NCI-H526 treated with DMSO at 0.1 percent for 48 hours (cell line): ENCODE results near the gene MRRF.

ENCODE experiments used
- DNase-seq: peaks from one replicate; lab custom pipeline; 2025; lab: John Stamatoyannopoulos, UW

MRRF gene

DNA sequence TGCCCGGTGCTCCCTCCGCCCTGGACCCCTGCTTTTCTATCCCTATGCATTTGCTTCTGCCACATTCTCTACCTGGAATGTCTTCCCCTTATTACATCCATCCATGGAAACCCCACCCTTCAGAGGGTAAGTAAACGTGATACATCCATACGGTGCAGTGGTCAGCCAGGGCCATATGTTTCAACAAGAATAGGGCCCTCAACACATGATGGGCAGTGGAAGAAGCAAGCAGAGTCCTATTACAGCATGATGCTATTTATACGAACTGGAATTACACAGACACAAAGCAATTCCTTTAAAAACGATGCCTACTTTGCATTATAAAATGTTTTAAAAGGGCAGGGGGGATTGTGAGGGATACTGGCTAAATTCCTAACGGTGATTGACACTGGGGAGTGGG lies 68.0 kb downstream of the MRRF start:
- DNase-seq = no peak

- DNase-seq = no peak
These were observed 68.6 kb downstream of the MRRF start for GRCh38 chr9:122333169-122333808.

DNA sequence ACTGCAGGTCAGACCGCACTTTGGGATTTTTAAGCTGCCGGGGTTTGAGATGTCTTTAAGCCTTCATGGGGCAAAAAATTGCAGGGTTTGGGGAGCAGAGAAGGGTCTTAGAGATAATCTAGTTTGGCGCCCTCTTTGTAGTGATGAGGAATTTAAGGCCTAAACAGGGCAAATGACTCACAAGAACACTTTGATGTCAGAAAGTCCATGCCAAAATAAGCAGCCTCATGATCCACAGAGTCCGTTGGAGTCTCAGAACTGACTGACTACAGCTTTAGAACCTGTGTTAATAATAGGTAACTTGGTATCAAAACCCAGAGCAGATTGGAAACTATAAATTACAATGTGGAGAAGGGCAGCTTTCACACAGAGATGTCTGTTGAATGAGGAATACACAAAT lies 70.2 kb downstream of the MRRF start:
- no peak for DNase-seq

DNA sequence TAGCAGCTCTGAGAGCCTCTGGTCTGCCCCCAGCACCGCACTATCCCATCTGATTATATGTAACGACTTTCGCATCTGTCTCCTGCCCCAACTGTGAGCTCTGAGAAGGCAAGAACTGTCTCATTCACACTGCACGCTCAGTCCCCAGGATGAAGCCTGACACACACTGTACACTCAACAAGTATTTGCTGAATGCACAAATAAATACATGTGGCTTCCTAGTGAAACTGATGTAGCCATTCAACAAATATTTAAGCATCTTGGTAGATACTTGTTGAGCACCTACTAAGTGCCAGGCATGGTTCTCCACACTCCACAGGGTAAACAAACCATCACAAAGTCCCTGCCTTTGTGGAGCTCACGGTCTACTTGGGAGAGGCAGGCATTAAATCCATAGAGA lies 71.5 kb downstream of the MRRF start:
- DNase-seq = no peak

- DNase-seq = no peak
These were observed 72.3 kb downstream of the MRRF start for GRCh38 chr9:122336866-122337555.

DNA sequence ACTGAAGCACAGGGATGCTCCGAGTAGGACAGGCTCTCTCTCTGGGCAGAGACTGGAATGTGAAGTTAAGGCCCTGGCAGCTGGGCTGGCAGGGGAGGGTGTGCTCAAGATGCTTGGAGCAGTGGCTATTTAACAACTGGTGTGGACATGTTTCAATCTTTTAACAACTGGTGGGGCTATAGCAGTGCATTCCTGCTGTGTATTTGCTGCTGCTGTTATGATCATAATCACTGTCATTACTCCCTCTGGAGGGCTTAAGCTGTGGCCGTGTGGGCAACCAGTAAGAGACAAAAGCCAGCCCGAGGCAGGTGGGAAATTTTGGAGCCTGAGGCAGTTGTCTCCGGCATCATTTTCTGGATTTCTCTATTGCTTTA lies 72.9 kb downstream of the MRRF start:
- DNase-seq = no peak

- no peak for DNase-seq
These were observed 73.9 kb downstream of the MRRF start for GRCh38 chr9:122338536-122338935.

DNA sequence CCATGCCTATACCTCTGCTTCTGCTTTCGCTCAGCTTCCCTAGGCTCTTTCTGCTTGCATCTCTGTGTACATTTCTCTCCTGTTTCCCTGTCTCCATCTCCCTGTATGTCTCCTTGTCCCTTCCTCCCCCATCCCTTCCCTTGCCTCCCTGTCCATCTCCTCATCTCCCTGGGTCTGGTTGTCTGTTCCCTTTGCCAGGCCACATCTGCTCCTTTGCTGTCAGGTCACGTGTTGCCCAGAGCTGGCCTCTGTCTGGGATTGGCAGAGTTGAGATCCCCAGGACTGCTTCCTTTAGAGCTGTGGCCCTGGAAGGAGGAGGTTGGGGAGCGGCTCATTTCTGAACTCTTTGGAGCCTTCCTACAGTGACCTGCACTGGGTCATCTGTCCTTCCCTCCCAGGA lies 74.3 kb downstream of the MRRF start:
- DNase-seq = no peak

GRCh38 chr9:122339579-122339978 lies 74.9 kb downstream of the MRRF start:
- DNase-seq = no peak

DNA sequence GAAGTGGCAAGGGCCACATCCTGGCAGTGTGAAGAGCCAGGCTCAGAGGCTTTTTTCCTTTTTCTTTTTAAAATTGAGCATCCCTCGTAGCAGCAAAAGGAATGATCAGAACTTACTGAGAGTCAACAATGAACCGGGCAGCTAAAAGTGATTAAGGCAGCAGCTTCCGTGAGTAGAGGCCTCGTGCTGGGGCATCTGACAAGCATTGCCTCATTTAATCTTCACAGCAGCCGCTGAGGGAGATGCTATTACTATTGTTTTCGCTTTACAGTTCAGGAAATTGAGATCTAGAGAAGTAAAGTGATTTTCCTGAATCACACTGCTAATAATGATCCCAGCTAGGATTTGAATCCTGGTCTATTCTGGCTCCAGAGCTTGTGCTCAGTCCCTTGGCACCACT lies 75.5 kb downstream of the MRRF start:
- DNase-seq = no peak

GRCh38 chr9:122342323-122343050 lies 77.8 kb downstream of the MRRF start:
- DNase-seq = no peak

DNA sequence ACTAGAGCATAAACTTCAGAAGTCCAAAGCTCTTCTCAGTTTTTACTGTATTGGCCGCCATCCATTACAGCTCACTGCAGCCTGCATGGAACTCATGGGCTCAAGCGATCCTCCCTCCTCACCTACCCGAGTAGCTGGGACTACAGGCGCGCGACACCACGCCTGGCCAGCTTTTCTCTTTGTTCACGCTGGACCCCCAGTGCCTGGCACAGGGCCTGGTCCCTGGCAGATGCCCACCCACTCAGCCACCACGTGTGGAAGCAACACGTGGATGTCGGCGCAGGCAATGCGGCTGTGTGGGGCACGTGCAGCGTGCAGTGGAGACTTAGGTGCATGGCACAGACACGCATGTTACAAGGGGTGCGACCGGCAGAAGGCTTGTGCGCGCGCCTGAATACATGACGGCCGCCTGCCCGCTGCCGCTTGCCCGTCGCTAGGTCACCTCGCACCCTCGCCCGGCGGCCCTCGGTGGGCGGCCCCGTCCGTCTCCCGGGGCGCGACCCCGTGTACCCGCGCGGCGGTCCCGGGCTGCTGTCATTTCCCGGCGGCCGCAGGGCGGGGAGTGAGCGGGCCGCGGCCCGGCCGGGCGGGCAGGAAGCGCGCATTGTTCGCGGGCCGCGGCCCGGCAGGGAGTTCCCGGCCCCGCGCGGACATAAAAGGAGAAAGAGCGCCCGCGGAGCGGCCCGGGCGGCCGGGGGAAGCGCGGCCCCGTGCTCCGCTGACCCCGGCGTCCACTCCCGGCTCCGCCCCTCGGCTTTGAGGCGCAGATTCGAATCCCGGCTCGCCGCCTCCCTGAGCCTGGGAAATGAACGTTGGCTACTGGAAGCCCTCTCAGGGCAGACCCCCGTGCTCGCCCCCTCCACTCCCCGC lies 82.0 kb downstream of the MRRF start:
- no peak for DNase-seq

DNA sequence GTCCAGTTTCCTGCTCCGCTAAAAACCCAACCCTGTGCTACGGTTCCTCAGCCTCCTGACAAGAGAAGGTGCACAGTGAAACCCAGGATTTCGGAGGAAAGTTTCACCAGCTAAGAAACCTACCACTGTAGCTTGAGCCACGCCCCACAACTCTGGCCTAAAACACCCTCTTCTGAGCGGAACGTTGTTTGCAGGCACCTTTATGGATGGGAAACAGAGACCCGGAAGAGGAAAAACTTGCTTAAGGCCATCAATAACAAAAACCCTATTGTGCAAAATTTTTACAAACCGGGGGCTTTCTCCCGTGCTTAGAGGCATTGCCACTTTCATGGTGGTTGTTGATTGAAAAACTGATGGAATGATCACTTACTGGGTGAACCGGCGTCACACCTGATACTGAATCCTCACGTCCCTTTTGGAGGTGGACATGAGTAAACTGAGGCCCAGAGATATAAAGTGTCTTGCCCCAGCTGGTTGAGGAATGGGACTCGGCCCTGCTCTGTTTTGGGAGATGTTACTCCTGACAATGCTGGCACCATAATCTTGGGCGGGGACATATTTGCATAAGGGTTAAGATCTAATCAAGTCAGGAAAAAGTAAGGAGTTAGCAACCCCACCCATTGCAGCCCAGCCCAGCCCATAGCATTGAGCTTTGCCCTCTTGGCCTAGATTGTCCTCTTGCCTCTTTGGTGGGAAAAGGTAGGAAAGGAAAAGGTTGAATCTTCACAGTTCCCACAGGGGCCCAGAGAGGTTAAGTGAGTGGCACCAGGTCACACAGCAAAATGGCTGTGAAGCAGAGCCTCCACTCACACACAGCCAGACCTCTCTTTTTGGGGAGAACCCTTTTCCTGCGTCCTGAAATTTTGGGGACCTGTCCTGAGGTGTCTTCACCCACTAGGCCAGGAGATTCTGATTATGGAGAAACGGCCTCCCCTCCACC lies 82.9 kb downstream of the MRRF start:
- no peak for DNase-seq

DNA sequence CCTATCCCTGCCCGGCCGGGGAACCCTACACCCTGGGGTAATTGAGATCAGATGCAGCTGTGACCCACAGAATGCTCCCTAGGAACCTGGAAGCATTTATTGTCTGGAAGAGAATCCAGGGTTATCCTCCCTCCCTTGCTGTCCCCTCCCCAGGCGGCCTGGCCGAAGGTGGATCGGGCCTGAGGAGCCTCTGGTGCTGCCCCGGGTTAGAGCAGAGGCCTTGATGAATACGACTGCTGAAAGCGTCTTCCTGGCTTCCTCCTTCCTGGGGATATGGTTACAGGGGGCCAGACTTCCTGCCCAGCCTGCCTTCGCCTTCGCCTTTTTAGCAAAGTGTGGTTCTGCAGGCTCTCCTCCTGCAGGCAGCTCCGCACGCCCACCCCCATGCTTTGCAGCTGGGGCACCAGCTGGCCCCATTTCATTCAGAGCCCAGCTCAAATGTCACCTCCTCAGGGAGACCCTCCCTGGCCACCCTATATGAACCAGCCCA lies 83.7 kb downstream of the MRRF start:
- no peak for DNase-seq

- no peak for DNase-seq
These were observed 84.1 kb downstream of the MRRF start for GRCh38 chr9:122348791-122349190.

- no peak for DNase-seq
These were observed 84.5 kb downstream of the MRRF start for GRCh38 chr9:122349201-122349600.

DNA sequence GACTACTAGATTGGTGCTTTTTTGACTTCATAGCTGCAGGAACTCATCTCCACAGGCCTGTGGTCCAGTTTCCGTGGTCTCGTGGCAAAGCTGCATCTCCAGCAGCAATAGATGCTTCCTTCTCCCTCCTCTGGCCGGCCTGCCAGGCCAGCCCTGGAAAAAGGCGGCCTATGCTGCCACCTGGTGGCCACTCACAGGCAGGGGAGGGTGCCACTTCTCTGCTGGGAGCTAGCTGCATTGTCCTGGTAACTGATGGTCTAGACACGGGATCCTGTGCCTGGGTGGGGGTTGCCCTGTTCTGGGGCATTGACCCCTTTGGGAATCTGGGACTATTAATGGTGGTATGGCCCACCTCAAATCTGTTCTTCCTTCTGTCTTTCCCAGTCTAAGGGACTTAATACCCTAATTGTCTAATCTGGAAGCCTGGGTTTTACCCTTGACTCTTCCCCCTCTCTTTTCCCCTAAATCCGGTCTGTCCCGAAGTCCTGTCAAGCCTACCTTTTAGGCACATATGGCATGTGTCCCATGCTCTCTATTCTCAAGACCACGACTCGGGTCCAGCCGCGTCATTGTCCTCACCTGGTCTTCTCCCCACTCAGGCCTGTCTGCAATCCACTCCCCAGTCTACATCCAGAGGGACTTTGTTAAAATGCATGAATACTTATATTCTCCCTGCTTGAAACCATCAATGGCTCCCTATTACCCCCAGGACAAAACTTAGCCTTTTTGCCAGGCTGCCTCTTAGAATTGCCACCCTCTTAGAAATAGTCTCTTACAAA lies 86.1 kb downstream of the MRRF start:
- no peak for DNase-seq

- DNase-seq = no peak
These were observed 90.0 kb downstream of the MRRF start for GRCh38 chr9:122354536-122355199.

DNA sequence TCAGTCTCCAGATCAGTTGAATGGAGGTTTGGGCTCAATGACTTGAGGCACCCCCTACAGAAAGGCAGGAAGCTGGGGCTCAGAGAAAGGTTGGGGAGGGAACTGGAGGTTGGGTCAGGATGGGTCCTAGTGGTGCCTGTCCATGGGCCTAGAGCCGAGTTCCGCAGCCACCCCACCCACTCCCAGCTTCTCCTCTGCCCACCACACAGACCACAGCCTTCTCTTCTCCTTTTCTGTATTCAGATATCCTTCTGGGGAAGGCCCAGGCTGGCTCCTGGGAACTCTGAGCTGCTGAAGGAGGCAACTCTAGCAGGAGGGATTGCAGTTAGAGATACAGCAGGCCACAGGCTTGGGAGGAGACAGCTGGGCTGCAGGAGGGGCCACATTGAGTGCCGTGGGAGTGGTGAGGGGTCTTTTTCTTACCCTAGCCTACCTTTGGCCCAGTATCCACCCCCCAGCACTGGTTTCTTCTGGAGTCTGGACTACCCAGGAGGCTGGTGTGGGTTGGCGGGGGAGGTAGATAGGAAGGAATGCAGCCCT lies 90.7 kb downstream of the MRRF start:
- no peak for DNase-seq
